Measurements from ENCODE around the gene FADS2. TPM values are rescaled to one million over a fixed set of nuclear protein-coding genes. Genes with fewer than 3 reads are reported as not detected.
A peak's percentile ranks its signal among the peaks of the same experiment; 100 is the strongest.

Gene FADS2
- total RNA-seq, 1 donor from 2014 or later: 25.7 TPM

- Histone ChIP-seq H3K27ac (replicated peaks) (no peak overlapping the region), H3K27me3 (ENCODE audit: low read depth) (no peaks in the 10 kb centered on the region), H3K36me3 (peaks cover 7% of the 10 kb centered on the region), H3K9me3 (replicated peaks) (no peaks in the 10 kb centered on the region), H3K4me1 (peaks cover 42% of the 10 kb centered on the region), H3K4me3 (no peak overlapping the region)
- DNase-seq: no peak
- intact Hi-C loops (cut with micrococcal nuclease): no loop called here
- TF ChIP-seq CTCF (IDR thresholded peaks at IDR 0.05; ENCODE audit: borderline replicate concordance): no peak
Observed at GRCh38 chr11:61855939-61856680, 28.0 kb downstream of the FADS2 start.

DNA sequence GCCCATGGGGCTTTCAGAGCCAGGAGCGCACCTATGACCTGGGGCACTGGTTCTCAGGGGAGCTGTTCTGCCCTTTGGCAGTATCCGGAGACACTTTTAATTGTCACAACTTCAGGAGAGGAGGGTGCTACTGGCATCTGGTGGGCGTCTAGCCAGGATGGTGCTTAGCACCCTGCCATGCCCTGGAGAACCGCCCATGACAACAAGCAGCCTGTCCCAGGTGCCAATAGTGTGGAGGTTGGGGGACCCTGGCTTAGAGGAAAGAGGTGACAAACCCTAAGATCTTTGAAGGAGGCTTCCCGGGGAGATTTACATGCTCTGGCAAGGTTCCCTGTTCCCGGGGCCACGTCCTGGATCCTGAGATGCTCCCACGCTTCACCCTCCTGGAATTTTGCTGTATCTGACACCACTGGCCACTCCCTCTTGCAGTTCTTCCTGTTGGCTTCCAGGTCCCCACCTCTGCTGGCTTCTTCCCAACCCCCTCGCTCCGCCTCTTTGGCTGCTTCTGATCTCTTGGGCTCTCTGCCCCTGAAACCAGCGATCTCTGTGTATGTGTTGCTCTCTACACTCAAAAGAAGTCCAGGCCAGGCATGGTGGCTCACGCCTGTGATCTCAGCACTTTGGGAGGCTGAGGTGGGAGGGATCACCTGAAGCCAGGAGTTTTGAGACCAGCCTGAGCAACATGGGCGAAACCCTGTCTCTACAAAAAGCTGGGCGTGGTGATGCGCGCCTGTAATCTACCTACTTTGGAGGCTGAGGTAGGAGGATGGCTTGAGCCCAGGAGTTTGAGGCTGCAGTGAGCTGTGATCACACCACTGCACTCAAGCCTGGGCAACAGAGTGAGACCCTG, 32.2 kb downstream of the FADS2 start:
- DNase-seq: peak; percentile 82
- intact Hi-C loops (cut with micrococcal nuclease): no loop called here
- TF ChIP-seq CTCF (IDR thresholded peaks at IDR 0.05; ENCODE audit: borderline replicate concordance): no peak

DNA sequence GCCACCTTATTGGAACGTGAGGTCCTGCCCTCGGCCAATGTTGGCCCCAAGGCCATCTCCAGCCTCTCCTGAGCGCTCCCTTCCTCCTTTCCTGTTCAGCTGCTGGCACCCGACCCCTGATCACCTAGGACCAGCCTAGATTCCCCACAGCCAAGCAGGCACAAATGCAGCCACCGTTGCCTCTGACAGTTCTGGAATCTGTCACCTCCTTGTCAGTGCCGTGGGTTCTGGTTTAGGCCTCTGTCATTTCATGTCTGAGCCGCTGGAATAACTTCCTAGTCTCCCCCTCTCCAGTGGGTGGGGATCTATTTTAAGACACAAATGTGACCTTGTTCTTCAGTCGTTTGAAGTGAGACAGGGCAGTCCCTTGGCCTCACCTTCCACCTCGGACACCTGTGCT, 33.5 kb downstream of the FADS2 start:
- TF ChIP-seq CTCF (IDR thresholded peaks at IDR 0.05; ENCODE audit: borderline replicate concordance): no peak
- H3K4me3 ChIP-seq: no peak overlapping the region
- DNase-seq: peak; percentile 58
- intact Hi-C loops (cut with micrococcal nuclease): no loop called here
- H3K27ac ChIP-seq (replicated peaks): peak overlapping the region; percentile 81
- no peaks in the 10 kb centered on the region for H3K9me3 ChIP-seq (replicated peaks)
- peaks cover 11% of the 10 kb centered on the region for H3K36me3 ChIP-seq
- H3K27me3 ChIP-seq (ENCODE audit: low read depth): no peaks in the 10 kb centered on the region
- H3K4me1 ChIP-seq: peaks cover 29% of the 10 kb centered on the region

More for the DNA sequence above, 32.2 kb downstream of the FADS2 start:
- Histone ChIP-seq H3K9me3 (replicated peaks) (no peaks in the 10 kb centered on the region), H3K4me1 (peaks cover 29% of the 10 kb centered on the region), H3K27ac (replicated peaks) (peak overlapping the region; percentile 81), H3K36me3 (peaks cover 11% of the 10 kb centered on the region), H3K27me3 (ENCODE audit: low read depth) (no peaks in the 10 kb centered on the region), H3K4me3 (no peak overlapping the region)

GRCh38 chr11:61862714-61863547, 34.8 kb downstream of the FADS2 start:
- H3K27me3 ChIP-seq (ENCODE audit: low read depth): no peaks in the 10 kb centered on the region
- DNase-seq: no peak
- intact Hi-C loops (cut with micrococcal nuclease): no loop called here
- TF ChIP-seq CTCF (IDR thresholded peaks at IDR 0.05; ENCODE audit: borderline replicate concordance): no peak
- no peaks in the 10 kb centered on the region for H3K9me3 ChIP-seq (replicated peaks)
- H3K36me3 ChIP-seq: peaks cover 4% of the 10 kb centered on the region
- no peak overlapping the region for H3K4me3 ChIP-seq
- H3K27ac ChIP-seq (replicated peaks): peak overlapping the region; percentile 81
- H3K4me1 ChIP-seq: peaks cover 29% of the 10 kb centered on the region

DNA sequence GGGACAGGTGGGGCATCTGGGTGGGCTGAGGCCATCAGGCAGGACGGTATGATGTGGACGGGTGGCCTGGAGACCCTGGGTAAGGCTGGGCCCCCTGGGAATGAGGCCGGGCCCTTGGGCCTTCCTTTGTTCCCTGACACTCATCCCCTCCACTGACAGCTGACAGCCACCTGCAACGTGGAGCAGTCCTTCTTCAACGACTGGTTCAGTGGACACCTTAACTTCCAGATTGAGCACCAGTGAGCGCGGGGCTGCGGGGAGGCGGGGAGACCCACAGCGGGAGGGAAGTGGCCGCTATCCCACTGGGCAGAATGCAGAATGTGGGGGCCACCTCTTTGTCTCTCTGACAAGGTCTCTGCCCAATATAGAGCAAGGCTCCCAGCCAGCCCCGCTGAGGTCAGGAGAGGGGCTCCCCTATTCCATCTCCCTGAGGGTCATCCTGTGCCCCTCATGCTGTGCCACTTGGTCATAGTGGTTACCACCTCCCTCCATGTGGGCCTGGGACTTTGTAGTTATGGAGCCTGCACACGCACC, 35.5 kb downstream of the FADS2 start:
- TF ChIP-seq CTCF (IDR thresholded peaks at IDR 0.05; ENCODE audit: borderline replicate concordance): no peak
- Histone ChIP-seq H3K4me3 (no peak overlapping the region), H3K27me3 (ENCODE audit: low read depth) (no peaks in the 10 kb centered on the region), H3K27ac (replicated peaks) (no peak overlapping the region), H3K36me3 (peaks cover 4% of the 10 kb centered on the region), H3K9me3 (replicated peaks) (no peaks in the 10 kb centered on the region), H3K4me1 (peaks cover 29% of the 10 kb centered on the region)
- DNase-seq: no peak
- intact Hi-C loops (cut with micrococcal nuclease): no loop called here

All from left ventricle myocardium inferior (tissue), 1 donor.